HT-29 (cell line): Measurements from ENCODE around the gene USP3. TPM values are rescaled to one million over a fixed set of nuclear protein-coding genes. Genes with fewer than 3 reads are reported as not detected.
"Not testable (repeated sequence)": the region's sequence is repeated elsewhere in the genome, so short reads cannot be mapped to it uniquely, and the experiment has no call there.

Experiments
- DNase-seq: peaks from one replicate; pipeline ENCODE4 v3.0.0-alpha.2; 2015; ENCODE audit warnings: low spot score
- total RNA-seq: library from RNA; depleted of rRNA; stranded (reverse); fragments of >200 nt; shearing (Covaris generic); gene quantifications from 2 replicates; pipeline ENCODE4 v1.2.3, GENCODE V29; 2014

The USP3 gene
- total RNA-seq, 1 experiment from 2014 or later = 47.6 TPM

GRCh38 chr15:63605036-63605435, 100.6 kb downstream of the USP3 start:
- no peak for DNase-seq

- DNase-seq = no peak
These were observed 101.4 kb downstream of the USP3 start for GRCh38 chr15:63605816-63606215.

- no peak for DNase-seq
These were observed 101.9 kb downstream of the USP3 start for GRCh38 chr15:63606308-63606707.

- no peak for DNase-seq
These were observed 104.6 kb downstream of the USP3 start for GRCh38 chr15:63608989-63609388.

GRCh38 chr15:63609448-63609847, 105.1 kb downstream of the USP3 start:
- DNase-seq = no peak

GRCh38 chr15:63610209-63610841, 105.9 kb downstream of the USP3 start:
- peak; percentile 96 for DNase-seq

- no peak for DNase-seq
These were observed 106.8 kb downstream of the USP3 start for GRCh38 chr15:63611177-63611576.

- DNase-seq = no peak
These were observed 107.9 kb downstream of the USP3 start for GRCh38 chr15:63612300-63612699.

- DNase-seq = no peak
These were observed 111.5 kb downstream of the USP3 start for GRCh38 chr15:63615935-63616334.

- not testable (repeated sequence) for DNase-seq
These were observed 112.8 kb downstream of the USP3 start for GRCh38 chr15:63617147-63617546.

- not testable (repeated sequence) for DNase-seq
These were observed 113.2 kb downstream of the USP3 start for GRCh38 chr15:63617627-63618026.

GRCh38 chr15:63620760-63621159, 116.4 kb downstream of the USP3 start:
- DNase-seq = not testable (repeated sequence)

GRCh38 chr15:63623232-63623969, 119.0 kb downstream of the USP3 start:
- no peak for DNase-seq

- no peak for DNase-seq
These were observed 122.6 kb downstream of the USP3 start for GRCh38 chr15:63626955-63627354.

- no peak for DNase-seq
These were observed 123.9 kb downstream of the USP3 start for GRCh38 chr15:63628123-63628822.

- DNase-seq = no peak
These were observed 125.8 kb downstream of the USP3 start for GRCh38 chr15:63630036-63630751.

- DNase-seq = no peak
These were observed 128.9 kb downstream of the USP3 start for GRCh38 chr15:63633312-63633711.

GRCh38 chr15:63634154-63634553, 129.8 kb downstream of the USP3 start:
- DNase-seq = no peak

GRCh38 chr15:63636518-63637061, 132.2 kb downstream of the USP3 start:
- DNase-seq = no peak

GRCh38 chr15:63638839-63639238, 134.4 kb downstream of the USP3 start:
- DNase-seq = no peak

GRCh38 chr15:63640146-63640545, 135.8 kb downstream of the USP3 start:
- DNase-seq = no peak
